A673 (cell line): Measurements from ENCODE around the gene ACD. TPM values are rescaled to one million over a fixed set of nuclear protein-coding genes. Genes with fewer than 3 reads are reported as not detected.
A peak's percentile ranks its signal among the peaks of the same experiment; 100 is the strongest.

Experiments used
- BruUV-seq: library from RNA; stranded (reverse); fragments of 400-500 nt; replicated peaks from 2 replicates; lab custom pipeline; 2021; lab: Mats Ljungman, UMichigan
- CTCF ChIA-PET: fragments of 300-600 bp; sonication (Branson Sonifier 250); formaldehyde crosslinking; loops from one replicate; lab custom pipeline; 2022; ENCODE audit warnings: antibody characterized with exemption; lab: Charles Lee
- POLR2A ChIA-PET: fragments of 300-600 bp; sonication (Branson Sonifier 250); formaldehyde crosslinking; loops from one replicate; lab custom pipeline; 2022; ENCODE audit warnings: antibody characterized with exemption; ENCODE audit not compliant: low non-redundant PET; lab: Charles Lee
- DNase-seq: peaks from one replicate; pipeline ENCODE4 v3.0.0-alpha.2; 2015; ENCODE audit warnings: low spot score
- H3K27ac ChIP-seq: fragments of 200-600 bp; sonication (generic); 2 replicates; pipeline ENCODE4 v1.5.1; 2016; ENCODE audit warnings: mixed run types, low read depth, mild to moderate bottlenecking, mixed read lengths, antibody characterized with exemption, low read length; ENCODE audit not compliant: poor library complexity, severe bottlenecking
- H3K27me3 ChIP-seq: fragments of 200-600 bp; sonication (generic); replicated peaks from 2 replicates; pipeline ENCODE4 v1.6.1; 2017; ENCODE audit warnings: mixed run types, low read depth, mild to moderate bottlenecking, mixed read lengths, antibody characterized with exemption, low read length; ENCODE audit not compliant: insufficient read depth, poor library complexity
- H3K36me3 ChIP-seq: fragments of 200-600 bp; sonication (generic); 2 replicates; pipeline ENCODE4 v1.6.1; 2016; ENCODE audit warnings: mixed run types, mild to moderate bottlenecking, mixed read lengths, antibody characterized with exemption, low read length; ENCODE audit not compliant: insufficient read depth, poor library complexity, severe bottlenecking
- H3K4me1 ChIP-seq: fragments of 200-600 bp; sonication (generic); 2 replicates; pipeline ENCODE4 v1.6.1; 2017; ENCODE audit warnings: mixed run types, mild to moderate bottlenecking, mixed read lengths, antibody characterized with exemption, low read length; ENCODE audit not compliant: insufficient read depth, poor library complexity, severe bottlenecking
- H3K4me3 ChIP-seq: fragments of 200-600 bp; sonication (generic); 2 replicates; pipeline ENCODE4 v1.5.1; 2016; ENCODE audit warnings: low read depth, mixed run types, mild to moderate bottlenecking, mixed read lengths, low read length; ENCODE audit not compliant: poor library complexity, severe bottlenecking
- H3K9me3 ChIP-seq: fragments of 200-600 bp; sonication (generic); 2 replicates; pipeline ENCODE4 v1.6.1; 2016; ENCODE audit warnings: mixed run types, low read depth, mild to moderate bottlenecking, mixed read lengths, antibody characterized with exemption, low read length; ENCODE audit not compliant: poor library complexity, severe bottlenecking
- CTCF ChIP-seq: fragments of 300-800, 200-600 bp; sonication (generic); conservative IDR thresholded peaks from 2 replicates; pipeline ENCODE4 v1.5.1; 2017; ENCODE audit warnings: low read depth, mild to moderate bottlenecking, antibody characterized with exemption, low read length, moderate library complexity, mixed read lengths
- EZH2 ChIP-seq: fragments of 200-600 bp; sonication (generic); IDR thresholded peaks from 2 replicates; pipeline ENCODE4 v1.6.1; 2017; ENCODE audit warnings: borderline replicate concordance, low read depth, mild to moderate bottlenecking, mixed read lengths, antibody characterized with exemption, low read length; ENCODE audit not compliant: poor library complexity, severe bottlenecking
- intact Hi-C: fragments of 100-400 bp; cut with micrococcal nuclease; formaldehyde crosslinking; loops from one replicate; pipeline ENCODE4 v1.10.0; 2022; ENCODE audit not compliant: unreplicated experiment
- total RNA-seq: library from RNA; stranded (reverse); gene quantifications from 2 replicates; pipeline ENCODE4 v1.2.3, GENCODE V29; 2021

ACD gene
- total RNA-seq, 1 experiment from 2014 or later, result 45.8 TPM

GRCh38 chr16:67668495-67669157 lies 8.6 kb upstream of the ACD start:
- 0 out of 2 replicates have a peak, but pooled peaks have one; percentile 10 for TF ChIP-seq CTCF
- TF ChIP-seq EZH2, result no peak
- DNase-seq, result no peak
- no peaks in the 10 kb centered on the region for H3K36me3 ChIP-seq
- H3K4me1 ChIP-seq, result peaks cover 19% of the 10 kb centered on the region
- BruUV-seq, result no TSS peak
- H3K27me3 ChIP-seq, result no peaks in the 10 kb centered on the region
- CTCF ChIA-PET, result interaction anchor here (0.5 to 3.8 kb wide), 3 partner anchors 122 to 147 kb away, joined by 3 to 22 read pairs (median 19); no protein-coding TSS in a partner anchor
- intact Hi-C loops, result loop anchor here (1.0 to 5.0 kb wide), 2 partner anchors 106 to 147 kb away; partner anchors contain the start of gene CTCF
- POLR2A ChIA-PET, result no interaction called here
- no peak overlapping the region for H3K27ac ChIP-seq
- H3K9me3 ChIP-seq, result no peaks in the 10 kb centered on the region
- H3K4me3 ChIP-seq, result no peak overlapping the region

- Histone ChIP-seq H3K9me3 (no peaks in the 10 kb centered on the region), H3K27ac (no peak overlapping the region), H3K36me3 (no peaks in the 10 kb centered on the region), H3K4me1 (peaks cover 12% of the 10 kb centered on the region), H3K27me3 (no peaks in the 10 kb centered on the region), H3K4me3 (no peak overlapping the region)
- no peak for TF ChIP-seq EZH2
- TF ChIP-seq CTCF, result peak; percentile 85
- intact Hi-C loops, result loop anchor here (1.0 to 5.0 kb wide), 2 partner anchors 106 to 147 kb away; partner anchors contain the start of gene CTCF
- CTCF ChIA-PET, result interaction anchor here (1.1 to 3.8 kb wide), 3 partner anchors 121 to 147 kb away, joined by 3 to 22 read pairs (median 19); no protein-coding TSS in a partner anchor
- BruUV-seq, result no TSS peak
- POLR2A ChIA-PET, result no interaction called here
- DNase-seq, result peak; percentile 96
Measured at GRCh38 chr16:67667817-67668494, 7.9 kb upstream of the ACD start.

DNA sequence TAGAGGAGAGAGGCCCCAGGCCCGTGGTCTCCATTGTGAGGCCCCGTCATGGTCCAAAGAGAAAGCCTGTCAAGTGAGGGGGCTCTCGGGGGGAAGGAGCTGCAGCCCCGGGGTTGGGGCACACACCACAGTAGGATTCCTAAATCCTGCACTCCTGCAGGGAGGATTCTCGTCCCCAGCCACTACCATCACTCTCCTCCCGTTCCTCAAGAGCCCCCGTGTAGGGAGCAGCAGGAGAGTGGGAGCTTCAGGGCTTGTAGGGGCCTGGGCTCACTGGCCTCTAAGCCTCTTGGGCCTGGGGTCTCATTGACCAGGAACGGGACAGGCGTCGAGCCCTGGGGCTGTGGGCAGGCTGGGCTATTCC lies 7.4 kb upstream of the ACD start:
- Histone ChIP-seq H3K4me1 (peaks cover 10% of the 10 kb centered on the region), H3K27me3 (no peaks in the 10 kb centered on the region), H3K36me3 (no peaks in the 10 kb centered on the region), H3K9me3 (no peaks in the 10 kb centered on the region), H3K4me3 (no peak overlapping the region), H3K27ac (no peak overlapping the region)
- no peak for DNase-seq
- CTCF ChIA-PET, result interaction anchor here (1.1 to 3.8 kb wide), 3 partner anchors 121 to 146 kb away, joined by 3 to 22 read pairs (median 19); no protein-coding TSS in a partner anchor
- TF ChIP-seq CTCF (no peak), EZH2 (no peak)
- no TSS peak for BruUV-seq
- intact Hi-C loops, result loop anchor here (5.0 kb wide), 1 partner anchor 105 kb away; the partner anchor contains the start of gene CTCF
- POLR2A ChIA-PET, result no interaction called here
